Adrenal gland (tissue), 12 donors: Measurements from ENCODE around the gene MECR. TPM values are rescaled to one million over a fixed set of nuclear protein-coding genes. Genes with fewer than 3 reads are reported as not detected.

Experiments used
- DNase-seq, 7 donors: peaks; one replicate each; pipeline ENCODE4 v3.0.0-alpha.2; 2019 to 2020
- H3K27ac ChIP-seq, 5 donors: fragments of 200-600 bp; sonication (generic) in 4 of 5; 1 replicate in 3 of 5; 2 replicates in 2 of 5; pipeline versions ENCODE4 v1.5.1 to v1.8.0; 2016 to 2020; ENCODE audit warnings: mild to moderate bottlenecking in 1 of 5
- H3K27me3 ChIP-seq: fragments of 200-600 bp; 2 replicates; pipeline ENCODE4 v1.8.0; 2021
- H3K36me3 ChIP-seq, 2 donors: fragments of 200-600 bp; replicated peaks in 1 of 2; 1 replicate in 1 of 2; 2 replicates in 1 of 2; pipeline versions ENCODE4 v1.5.1 to v1.8.0; 2018 to 2022
- H3K4me1 ChIP-seq, 2 donors: fragments of 200-600 bp; replicated peaks in 1 of 2; 1 replicate in 1 of 2; 2 replicates in 1 of 2; pipeline versions ENCODE4 v1.5.1 to v1.8.0; 2018 to 2021
- H3K4me3 ChIP-seq, 4 donors: fragments of 200-600 bp; sonication (generic) in 3 of 4; one replicate each; pipeline ENCODE4 v1.5.1; 2016 to 2018
- H3K9me3 ChIP-seq, 3 donors: fragments of 200-600 bp; sonication (generic) in 1 of 3; replicated peaks in 1 of 3; 1 replicate in 2 of 3; 2 replicates in 1 of 3; pipeline versions ENCODE4 v1.5.1 to v1.8.0; 2016 to 2021
- POLR2A ChIP-seq, 2 donors: fragments of 450-650 bp; IDR thresholded peaks; one replicate each; pipeline ENCODE4 v1.6.1; 2017; ENCODE audit warnings: antibody characterized with exemption in 2 of 2, mild to moderate bottlenecking in 2 of 2, moderate library complexity in 1 of 2
- WGBS, 4 donors: extraction: QIAGEN DNeasy Blood & Tissue Kit in 2 of 4; methylation state at CpG; one replicate each; pipeline versions ENCODE4 v1.1.5 to v1.1.7; 2013 to 2017; 5-methylcytosine and 5-hydroxymethylcytosine counted together
- intact Hi-C, 2 donors: fragments of 100-400 bp; cut with DNase I; formaldehyde crosslinking; loops; one replicate each; pipeline versions ENCODE4 v1.14.1 to v1.15.0; 2022 to 2023
- polyA plus RNA-seq, 3 donors: library from polyadenylated mRNA; stranded (reverse); fragments of 200-250 nt in 2 of 3; fragments of 350-450 nt in 1 of 3; fragmentation: Illumina TruSeq in 1 of 3; extraction: RNeasy Lipid Tissue Mini Kit (QIAGEN cat#74804) in 1 of 3; gene quantifications; one replicate each; pipeline ENCODE4 v1.2.3, GENCODE V29; 2013 to 2014
- total RNA-seq, 9 donors: library from RNA; depleted of rRNA in 4 of 9; stranded (reverse); fragments of >200 nt in 4 of 9; fragments of 120-200 nt in 1 of 9; fragmentation: NEBNext Ultra II Directional in 1 of 9; extraction: Animal tissue kit (Norgen Biotek cat#: 25700) in 1 of 9; gene quantifications; one replicate each; pipeline versions ENCODE4 v1.1.0 to v1.2.4, GENCODE V29; 2013 to 2023
- TF ChIP-seq, protein P1 (sequence below), 6 experiments: fragments of 450-650 bp in 4 of 6; fragments of 200-600 bp in 2 of 6; sonication (generic) in 1 of 6; IDR thresholded peaks; 1 replicate in 5 of 6; 2 replicates in 1 of 6; pipeline versions ENCODE4 v1.5.1 to v1.8.0; 2016 to 2021; ENCODE audit warnings: antibody characterized with exemption in 6 of 6, mild to moderate bottlenecking in 2 of 6, moderate library complexity in 1 of 6
- donor health status: healthy with polysubstance abuse.
- donor health status: Bipolar disorder and iron deficiency.
- donor health status: DM: yes; HTN: yes; CAD: no.
- donor health status: DM: no; HTN: no; CAD: no.
- donor health status: DM: no; HTN: no; CAD: no.
- donor health status: DM: yes; HTN: yes; CAD: no.

MECR gene
- total and polyA plus RNA-seq, 12 donors: 26.1 to 53.1 (median 33.5) TPM

DNA sequence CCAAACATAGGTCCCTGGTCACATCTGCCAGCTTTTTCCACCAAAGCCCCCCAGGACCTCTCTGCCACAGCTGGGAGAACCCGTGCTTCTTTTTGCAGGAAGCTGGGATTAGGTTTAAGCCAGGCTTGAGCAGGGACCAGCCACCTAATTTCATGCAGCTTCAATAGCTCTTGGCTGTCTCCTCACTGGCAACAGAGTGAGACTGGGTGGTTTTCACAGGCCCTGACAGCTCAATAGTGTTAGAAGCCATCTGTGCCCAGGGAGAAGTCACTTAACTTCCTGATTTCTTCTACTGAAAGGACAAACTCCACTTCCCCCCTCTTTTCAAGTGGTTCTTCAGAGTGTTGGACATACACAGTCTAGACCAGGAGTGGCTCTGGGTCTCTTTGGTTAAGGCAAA is 28.7 kb downstream of the MECR start:
- 71 to 90% (median 88%) methylated on average over 1 of the region's 1 CpG; no CpG with 5 or more reads in 1 of the 4 donors for WGBS, 4 donors
- Histone ChIP-seq H3K36me3 (peaks cover 0 to 38% of the 10 kb centered on the region in 2 donors), H3K9me3 (no peaks in the 10 kb centered on the region), H3K27me3 (no peaks in the 10 kb centered on the region), H3K4me1 (peaks cover 8 to 11% of the 10 kb centered on the region in 2 donors), H3K4me3 (no peak overlapping the region), H3K27ac (peak overlapping the region in 3 of 5 donors; percentile 64 to 84 (median 78))
- no peak for TF ChIP-seq POLR2A (IDR thresholded peaks at IDR 0.05)
- TF ChIP-seq, protein P1, sequence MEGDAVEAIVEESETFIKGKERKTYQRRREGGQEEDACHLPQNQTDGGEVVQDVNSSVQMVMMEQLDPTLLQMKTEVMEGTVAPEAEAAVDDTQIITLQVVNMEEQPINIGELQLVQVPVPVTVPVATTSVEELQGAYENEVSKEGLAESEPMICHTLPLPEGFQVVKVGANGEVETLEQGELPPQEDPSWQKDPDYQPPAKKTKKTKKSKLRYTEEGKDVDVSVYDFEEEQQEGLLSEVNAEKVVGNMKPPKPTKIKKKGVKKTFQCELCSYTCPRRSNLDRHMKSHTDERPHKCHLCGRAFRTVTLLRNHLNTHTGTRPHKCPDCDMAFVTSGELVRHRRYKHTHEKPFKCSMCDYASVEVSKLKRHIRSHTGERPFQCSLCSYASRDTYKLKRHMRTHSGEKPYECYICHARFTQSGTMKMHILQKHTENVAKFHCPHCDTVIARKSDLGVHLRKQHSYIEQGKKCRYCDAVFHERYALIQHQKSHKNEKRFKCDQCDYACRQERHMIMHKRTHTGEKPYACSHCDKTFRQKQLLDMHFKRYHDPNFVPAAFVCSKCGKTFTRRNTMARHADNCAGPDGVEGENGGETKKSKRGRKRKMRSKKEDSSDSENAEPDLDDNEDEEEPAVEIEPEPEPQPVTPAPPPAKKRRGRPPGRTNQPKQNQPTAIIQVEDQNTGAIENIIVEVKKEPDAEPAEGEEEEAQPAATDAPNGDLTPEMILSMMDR (IDR thresholded peaks at IDR 0.05): no peak
- DNase-seq: no peak
- intact Hi-C loops: loop anchor here in 1 of 2 donors (5.0 to 10.0 kb wide), 2 partner anchors 167 to 320 kb away; no protein-coding TSS in a partner anchor

GRCh38 chr1:29201595-29202051 is 29.1 kb downstream of the MECR start:
- intact Hi-C loops: loop anchor here in 1 of 2 donors (5.0 to 10.0 kb wide), 2 partner anchors 167 to 319 kb away; no protein-coding TSS in a partner anchor
- Histone ChIP-seq H3K4me1 (peaks cover 8 to 11% of the 10 kb centered on the region in 2 donors), H3K36me3 (peaks cover 0 to 38% of the 10 kb centered on the region in 2 donors), H3K27me3 (no peaks in the 10 kb centered on the region), H3K4me3 (no peak overlapping the region), H3K27ac (peak overlapping the region in 3 of 5 donors; percentile 64 to 84 (median 78)), H3K9me3 (no peaks in the 10 kb centered on the region)
- TF ChIP-seq, protein P1 (IDR thresholded peaks at IDR 0.05): no peak
- no peak for TF ChIP-seq POLR2A (IDR thresholded peaks at IDR 0.05)
- 79 to 92% (median 85%) methylated on average over 6 of the region's 6 CpGs for WGBS, 4 donors
- DNase-seq: no peak

GRCh38 chr1:29200906-29201594 is 29.7 kb downstream of the MECR start:
- Histone ChIP-seq H3K4me1 (peaks cover 8 to 11% of the 10 kb centered on the region in 2 donors), H3K9me3 (no peaks in the 10 kb centered on the region), H3K36me3 (peaks cover 0 to 34% of the 10 kb centered on the region in 2 donors), H3K27me3 (no peaks in the 10 kb centered on the region), H3K4me3 (no peak overlapping the region), H3K27ac (no peak overlapping the region)
- DNase-seq: no peak
- intact Hi-C loops: loop anchor here in 1 of 2 donors (5.0 to 10.0 kb wide), 2 partner anchors 166 to 319 kb away; no protein-coding TSS in a partner anchor
- 94 to 100% (median 97%) methylated on average over 5 of the region's 5 CpGs for WGBS, 4 donors
- TF ChIP-seq POLR2A (IDR thresholded peaks at IDR 0.05): no peak
- TF ChIP-seq, protein P1 (IDR thresholded peaks at IDR 0.05): no peak

- H3K4me3 ChIP-seq: no peak overlapping the region
- intact Hi-C loops: loop anchor here (10.0 kb wide), 2 partner anchors 163 to 413 kb away; no protein-coding TSS in a partner anchor
- 88 to 100% (median 93%) methylated on average over 1 to 12 of the region's 12 CpGs for WGBS, 4 donors
- no peak for DNase-seq
- TF ChIP-seq, protein P1 (IDR thresholded peaks at IDR 0.05): no peak
- TF ChIP-seq POLR2A (IDR thresholded peaks at IDR 0.05): no peak
- no peaks in the 10 kb centered on the region for H3K27me3 ChIP-seq
- H3K4me1 ChIP-seq: peaks cover 8 to 11% of the 10 kb centered on the region in 2 donors
- H3K9me3 ChIP-seq: no peaks in the 10 kb centered on the region
- H3K36me3 ChIP-seq: peaks cover 0 to 31% of the 10 kb centered on the region in 2 donors
- no peak overlapping the region for H3K27ac ChIP-seq
Observed at GRCh38 chr1:29197993-29198392, 32.7 kb downstream of the MECR start.
